ENCODE measurements around the gene ADGRL4.

GRCh38 chr1:79012500-79012899, 6.0 kb upstream of the ADGRL4 start:
- TF ChIP-seq CTCF (IDR thresholded peaks at IDR 0.05) (no peak), POLR2A (IDR thresholded peaks at IDR 0.05) (no peak), EP300 (IDR thresholded peaks at IDR 0.05) (no peak)

Data from suprapubic skin (tissue), 3 donors.